Ovary (tissue), 9 donors: ENCODE results near the gene TBC1D5. TPM values are rescaled to one million over a fixed set of nuclear protein-coding genes. Genes with fewer than 3 reads are reported as not detected.

Experiments
- DNase-seq, 5 donors: peaks; one replicate each; pipeline ENCODE4 v3.0.0-alpha.2; 2019 to 2020
- H3K27ac ChIP-seq, 2 donors: fragments of 200-600 bp; one replicate each; pipeline versions ENCODE4 v1.5.1 to v1.8.0; 2019 to 2022
- H3K27me3 ChIP-seq: fragments of 200-600 bp; one replicate; pipeline ENCODE4 v1.8.0; 2022
- H3K36me3 ChIP-seq: fragments of 200-600 bp; sonication (generic); one replicate; pipeline ENCODE4 v1.5.1; 2019
- H3K4me1 ChIP-seq: one replicate; pipeline ENCODE4 v1.8.1; 2013; ENCODE audit warnings: mild to moderate bottlenecking, moderate library complexity; ENCODE audit not compliant: insufficient read depth
- H3K4me3 ChIP-seq: fragments of 200-600 bp; sonication (generic); one replicate; pipeline ENCODE4 v1.5.1; 2017
- H3K9me3 ChIP-seq, 2 donors: fragments of 200-600 bp in 1 of 2; sonication (generic) in 1 of 2; one replicate each; pipeline versions ENCODE4 v1.5.1 to v1.8.1; 2013 to 2019; ENCODE audit warnings: mild to moderate bottlenecking in 1 of 2, moderate library complexity in 1 of 2
- EP300 ChIP-seq: sonication (generic); formaldehyde crosslinking; IDR thresholded peaks from one replicate; pipeline ENCODE4 v1.6.1; 2017; ENCODE audit warnings: antibody characterized with exemption
- POLR2A ChIP-seq: fragments of 450-650 bp; IDR thresholded peaks from one replicate; pipeline ENCODE4 v1.6.1; 2017; ENCODE audit warnings: antibody characterized with exemption, mild to moderate bottlenecking, moderate library complexity
- WGBS, 3 donors: extraction: QIAGEN DNeasy Blood & Tissue Kit in 1 of 3; methylation state at CpG; one replicate each; pipeline versions ENCODE4 v1.1.5 to v1.1.7; 2013 to 2017; 5-methylcytosine and 5-hydroxymethylcytosine counted together
- intact Hi-C, 4 donors: fragments of 100-400 bp; cut with DNase I; formaldehyde crosslinking; loops; one replicate each; pipeline versions ENCODE4 v1.11.0 to v1.15.1; 2022 to 2023
- polyA plus RNA-seq, 2 donors: library from polyadenylated mRNA; stranded (reverse); fragments of 200-250 nt in 1 of 2; fragments of 350-450 nt in 1 of 2; fragmentation: Illumina TruSeq in 1 of 2; extraction: RNeasy Lipid Tissue Mini Kit (QIAGEN cat#74804) in 1 of 2; gene quantifications; one replicate each; pipeline ENCODE4 v1.2.3, GENCODE V29; 2013 to 2014
- total RNA-seq, 7 donors: library from RNA; depleted of rRNA in 2 of 7; stranded (reverse); fragments of >200 nt in 2 of 7; fragmentation: NEBNext Ultra II Directional in 3 of 7; extraction: Animal tissue kit (Norgen Biotek cat#: 25700) in 3 of 7; gene quantifications; one replicate each; pipeline versions ENCODE4 v1.1.0 to v1.2.4, GENCODE V29; 2016 to 2023
- TF ChIP-seq, protein P1 (sequence below), 3 donors: fragments of 450-650 bp in 2 of 3; fragments of 200-600 bp in 1 of 3; IDR thresholded peaks; one replicate each; pipeline versions ENCODE4 v1.5.1 to v1.8.0; 2016 to 2022; ENCODE audit warnings: antibody characterized with exemption in 3 of 3, mild to moderate bottlenecking in 1 of 3
- donor health status: DM: no; HTN: no; CAD: no; lungs with moderate emphysema.
- donor health status: DM: no; HTN: no; CAD: no.
- donor health status: Bipolar disorder and iron deficiency.
- donor health status: DM: yes; HTN: yes; CAD: no.
- donor health status: DM: no; HTN: no; CAD: no.
- donor health status: DM: yes; HTN: yes; CAD: no.

TBC1D5 gene
- total and polyA plus RNA-seq, 9 donors = 20.7 to 73.5 (median 61.0) TPM

DNA sequence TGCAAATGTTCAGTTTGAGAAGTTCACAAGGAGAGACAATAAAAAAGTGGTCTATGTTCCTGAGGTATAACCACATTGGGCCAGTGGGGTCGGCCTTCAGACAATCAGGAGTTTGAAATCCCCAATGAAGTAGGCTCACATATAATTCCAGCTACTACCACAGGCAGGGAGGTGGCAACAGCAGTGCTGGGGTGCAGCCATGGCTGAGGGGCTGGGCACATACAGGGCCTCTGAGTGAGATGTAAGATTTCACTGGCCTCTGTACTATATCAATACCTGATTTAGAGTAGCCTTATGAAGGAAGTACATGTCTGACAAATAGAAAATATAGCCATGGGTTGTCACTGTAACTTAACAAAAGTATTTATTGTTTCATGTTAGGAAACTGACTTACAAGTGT lies 402.2 kb downstream of the TBC1D5 start:
- no peaks in the 10 kb centered on the region for H3K36me3 ChIP-seq
- TF ChIP-seq EP300 (no peak), POLR2A (no peak)
- TF ChIP-seq, protein P1, sequence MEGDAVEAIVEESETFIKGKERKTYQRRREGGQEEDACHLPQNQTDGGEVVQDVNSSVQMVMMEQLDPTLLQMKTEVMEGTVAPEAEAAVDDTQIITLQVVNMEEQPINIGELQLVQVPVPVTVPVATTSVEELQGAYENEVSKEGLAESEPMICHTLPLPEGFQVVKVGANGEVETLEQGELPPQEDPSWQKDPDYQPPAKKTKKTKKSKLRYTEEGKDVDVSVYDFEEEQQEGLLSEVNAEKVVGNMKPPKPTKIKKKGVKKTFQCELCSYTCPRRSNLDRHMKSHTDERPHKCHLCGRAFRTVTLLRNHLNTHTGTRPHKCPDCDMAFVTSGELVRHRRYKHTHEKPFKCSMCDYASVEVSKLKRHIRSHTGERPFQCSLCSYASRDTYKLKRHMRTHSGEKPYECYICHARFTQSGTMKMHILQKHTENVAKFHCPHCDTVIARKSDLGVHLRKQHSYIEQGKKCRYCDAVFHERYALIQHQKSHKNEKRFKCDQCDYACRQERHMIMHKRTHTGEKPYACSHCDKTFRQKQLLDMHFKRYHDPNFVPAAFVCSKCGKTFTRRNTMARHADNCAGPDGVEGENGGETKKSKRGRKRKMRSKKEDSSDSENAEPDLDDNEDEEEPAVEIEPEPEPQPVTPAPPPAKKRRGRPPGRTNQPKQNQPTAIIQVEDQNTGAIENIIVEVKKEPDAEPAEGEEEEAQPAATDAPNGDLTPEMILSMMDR (IDR thresholded peaks at IDR 0.05) = no peak
- WGBS, 3 donors = 92 to 100% (median 96%) methylated on average over 1 of the region's 1 CpG
- no peaks in the 10 kb centered on the region for H3K27me3 ChIP-seq
- H3K27ac ChIP-seq = no peak overlapping the region
- no peaks in the 10 kb centered on the region for H3K4me1 ChIP-seq
- H3K4me3 ChIP-seq = no peak overlapping the region
- intact Hi-C loops = no loop called here
- no peaks in the 10 kb centered on the region for H3K9me3 ChIP-seq
- DNase-seq = no peak

DNA sequence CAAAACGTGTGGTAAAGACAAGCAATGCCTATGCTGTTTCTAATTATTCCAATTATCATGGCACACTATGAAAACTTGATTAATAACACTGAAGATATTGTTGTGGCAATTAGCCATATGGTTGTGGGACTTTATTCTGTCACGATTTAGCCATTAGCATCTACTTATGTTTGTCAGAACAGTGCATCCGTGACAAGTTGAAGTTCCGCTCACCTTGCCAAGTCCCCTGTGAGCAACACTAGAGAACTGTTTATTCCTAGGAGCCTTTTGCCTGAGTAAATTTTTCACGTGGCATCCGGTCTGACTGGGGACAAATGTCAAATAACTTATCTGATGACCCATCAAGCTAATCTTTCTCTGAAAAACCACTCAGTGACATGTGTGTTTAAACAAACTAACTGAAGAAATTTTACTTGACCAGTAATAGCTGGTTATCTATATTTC lies 403.3 kb downstream of the TBC1D5 start:
- H3K36me3 ChIP-seq = no peaks in the 10 kb centered on the region
- no peaks in the 10 kb centered on the region for H3K9me3 ChIP-seq
- TF ChIP-seq POLR2A (no peak), EP300 (no peak)
- TF ChIP-seq, protein P1 (IDR thresholded peaks at IDR 0.05) = no peak
- DNase-seq = no peak
- H3K27ac ChIP-seq = no peak overlapping the region
- no peaks in the 10 kb centered on the region for H3K4me1 ChIP-seq
- intact Hi-C loops = no loop called here
- H3K27me3 ChIP-seq = no peaks in the 10 kb centered on the region
- H3K4me3 ChIP-seq = no peak overlapping the region
- 73 to 78% (median 74%) methylated on average over 6 of the region's 6 CpGs for WGBS, 3 donors

DNA sequence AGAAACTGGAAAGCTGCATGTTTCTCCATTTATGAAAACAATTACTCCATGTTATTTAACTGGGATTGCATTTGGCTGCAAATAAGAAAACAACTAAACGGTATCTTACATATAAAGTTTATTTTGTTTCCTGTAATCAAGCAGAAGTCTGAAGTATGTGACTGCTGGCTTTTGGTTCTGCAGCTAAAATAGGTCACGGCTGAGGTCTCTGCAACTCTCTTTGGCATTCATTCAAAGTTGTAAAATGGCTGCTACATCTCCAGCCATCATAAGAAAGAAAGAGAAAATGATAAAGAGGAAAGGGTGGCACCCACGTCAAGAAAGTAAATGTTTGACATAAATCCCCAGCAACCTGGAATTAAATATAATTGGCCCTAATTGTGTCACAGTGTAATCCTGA lies 406.1 kb downstream of the TBC1D5 start:
- DNase-seq = no peak
- no peak for TF ChIP-seq POLR2A
- H3K36me3 ChIP-seq = no peaks in the 10 kb centered on the region
- H3K27me3 ChIP-seq = no peaks in the 10 kb centered on the region
- no peaks in the 10 kb centered on the region for H3K9me3 ChIP-seq
- no peaks in the 10 kb centered on the region for H3K4me1 ChIP-seq
- intact Hi-C loops = no loop called here
- no peak overlapping the region for H3K27ac ChIP-seq
- WGBS, 3 donors = 9 to 16% (median 16%) methylated on average over 3 of the region's 3 CpGs
- H3K4me3 ChIP-seq = no peak overlapping the region

DNA sequence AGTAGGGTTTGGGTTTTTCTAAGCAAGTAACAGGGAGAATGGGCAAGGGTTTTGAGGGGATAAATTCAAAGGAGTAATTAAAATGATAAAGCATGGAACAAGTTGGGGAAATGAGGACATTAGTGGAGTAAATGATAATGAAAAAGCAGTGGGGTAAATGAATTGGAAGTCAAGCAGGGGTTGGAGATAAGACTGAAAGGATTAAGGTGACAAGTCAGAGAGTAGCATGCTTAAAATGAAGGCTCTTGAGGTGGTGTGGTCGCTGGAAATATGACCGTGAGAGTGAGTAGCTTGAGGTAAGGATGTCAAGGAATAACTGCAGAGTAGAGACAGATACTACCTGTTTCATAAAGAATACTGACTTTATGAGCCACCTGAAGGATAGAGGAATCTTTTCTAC lies 408.5 kb downstream of the TBC1D5 start:
- 85 to 96% (median 91%) methylated on average over 2 of the region's 2 CpGs for WGBS, 3 donors
- H3K27me3 ChIP-seq = no peaks in the 10 kb centered on the region
- no peak overlapping the region for H3K4me3 ChIP-seq

DNA sequence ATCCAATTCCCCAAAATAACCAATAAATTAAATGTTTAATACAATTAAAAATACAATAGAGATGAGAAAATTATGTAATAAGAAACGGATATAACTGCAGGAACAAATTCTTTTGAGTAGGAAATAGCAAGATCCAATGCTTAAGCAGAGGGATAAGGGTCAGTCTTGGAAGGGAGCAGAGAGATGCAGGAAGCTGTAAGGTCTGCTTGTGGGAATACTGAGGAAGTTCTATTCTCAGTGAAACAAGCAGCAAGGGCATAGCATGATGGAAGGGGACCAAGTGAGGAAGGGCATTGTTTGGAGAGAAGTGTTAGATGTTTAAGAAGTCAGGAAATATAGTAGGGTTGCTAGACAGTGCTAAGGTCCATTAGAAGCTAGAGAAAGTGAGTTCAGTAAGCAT lies 409.0 kb downstream of the TBC1D5 start:
- Histone ChIP-seq H3K27ac (no peak overlapping the region), H3K4me1 (no peaks in the 10 kb centered on the region), H3K27me3 (no peaks in the 10 kb centered on the region), H3K36me3 (no peaks in the 10 kb centered on the region), H3K4me3 (no peak overlapping the region), H3K9me3 (no peaks in the 10 kb centered on the region)
- intact Hi-C loops = no loop called here
- DNase-seq = no peak
- 71 to 75% (median 74%) methylated on average over 1 of the region's 1 CpG for WGBS, 3 donors
- TF ChIP-seq, protein P1 (IDR thresholded peaks at IDR 0.05) = no peak
- TF ChIP-seq POLR2A = no peak
- no peak for TF ChIP-seq EP300

More for the DNA sequence above, 408.5 kb downstream of the TBC1D5 start:
- Histone ChIP-seq H3K4me1 (no peaks in the 10 kb centered on the region), H3K36me3 (no peaks in the 10 kb centered on the region), H3K9me3 (no peaks in the 10 kb centered on the region), H3K27ac (no peak overlapping the region)
- TF ChIP-seq POLR2A = no peak
- TF ChIP-seq EP300 = no peak
- TF ChIP-seq, protein P1 (IDR thresholded peaks at IDR 0.05) = no peak
- intact Hi-C loops = no loop called here
- no peak for DNase-seq
